Aorta (tissue), 5 donors: ENCODE results near the gene PPP2R1B. TPM values are rescaled to one million over a fixed set of nuclear protein-coding genes. Genes with fewer than 3 reads are reported as not detected.

Source experiments
- ATAC-seq: fragments of 200-7000 bp; cut with Tn5 transposase; one replicate; pipeline ENCODE4 v1.9.1; 2022; ENCODE audit warnings: moderate library complexity; ENCODE audit not compliant: low FRiP score
- DNase-seq, 2 donors: peaks; one replicate each; pipeline ENCODE4 v3.0.0-alpha.2; 2020
- H3K27ac ChIP-seq, 2 donors: one replicate each; pipeline ENCODE4 v1.5.1; 2013; ENCODE audit warnings: low read length in 2 of 2, mild to moderate bottlenecking in 2 of 2, moderate library complexity in 2 of 2, control low read depth in 1 of 2, inconsistent platforms in 1 of 2, low read depth in 1 of 2
- H3K27me3 ChIP-seq, 2 donors: one replicate each; pipeline ENCODE4 v1.6.1; 2013; ENCODE audit warnings: control low read depth in 1 of 2, low read length in 1 of 2, mild to moderate bottlenecking in 1 of 2, moderate library complexity in 1 of 2; ENCODE audit not compliant: insufficient read depth in 2 of 2, control insufficient read depth in 1 of 2
- H3K36me3 ChIP-seq, 2 donors: one replicate each; pipeline ENCODE4 v1.6.1; 2013; ENCODE audit warnings: control low read depth in 1 of 2, low read length in 1 of 2, mild to moderate bottlenecking in 1 of 2; ENCODE audit not compliant: insufficient read depth in 2 of 2, control insufficient read depth in 1 of 2
- H3K4me1 ChIP-seq, 2 donors: one replicate each; pipeline ENCODE4 v1.6.1; 2013; ENCODE audit warnings: low read length in 2 of 2, control low read depth in 1 of 2, mild to moderate bottlenecking in 1 of 2, moderate library complexity in 1 of 2; ENCODE audit not compliant: insufficient read depth in 2 of 2, control insufficient read depth in 1 of 2
- H3K4me3 ChIP-seq, 2 donors: one replicate each; pipeline ENCODE4 v1.5.1; 2013; ENCODE audit warnings: low read length in 2 of 2, control low read depth in 1 of 2, mild to moderate bottlenecking in 1 of 2
- H3K9me3 ChIP-seq: one replicate; pipeline ENCODE4 v1.6.1; 2013; ENCODE audit warnings: mild to moderate bottlenecking, low read length; ENCODE audit not compliant: control insufficient read depth
- WGBS, 2 donors: extraction: QIAGEN DNeasy Blood & Tissue Kit; methylation state at CpG; one replicate each; pipeline ENCODE4 v1.1.7; 2013; 5-methylcytosine and 5-hydroxymethylcytosine counted together
- intact Hi-C, 2 donors: fragments of 100-400 bp; cut with DNase I; formaldehyde crosslinking; loops; one replicate each; pipeline versions ENCODE4 v1.14.2 to v1.15.0; 2022
- polyA plus RNA-seq, 2 donors: library from polyadenylated mRNA; stranded (reverse); fragments of 200-250 nt; gene quantifications; one replicate each; pipeline ENCODE4 v1.2.3, GENCODE V29; 2013
- total RNA-seq, 2 donors: library from RNA; stranded (reverse); fragmentation: NEBNext Ultra II Directional; extraction: Animal tissue kit (Norgen Biotek cat#: 25700); gene quantifications; one replicate each; pipeline ENCODE4 v1.2.1, GENCODE V29; 2021
- donor health status: healthy with polysubstance abuse.
- donor health status: Bipolar disorder and iron deficiency.
- donor health status: DM: no; HTN: no; CAD: no.
- donor health status: DM: no; HTN: no; CAD: no.
- donor health status: DM: yes; HTN: yes; CAD: no.

The PPP2R1B gene
- total and polyA plus RNA-seq, 4 donors: 3.5 to 27.2 (median 14.7) TPM

DNA sequence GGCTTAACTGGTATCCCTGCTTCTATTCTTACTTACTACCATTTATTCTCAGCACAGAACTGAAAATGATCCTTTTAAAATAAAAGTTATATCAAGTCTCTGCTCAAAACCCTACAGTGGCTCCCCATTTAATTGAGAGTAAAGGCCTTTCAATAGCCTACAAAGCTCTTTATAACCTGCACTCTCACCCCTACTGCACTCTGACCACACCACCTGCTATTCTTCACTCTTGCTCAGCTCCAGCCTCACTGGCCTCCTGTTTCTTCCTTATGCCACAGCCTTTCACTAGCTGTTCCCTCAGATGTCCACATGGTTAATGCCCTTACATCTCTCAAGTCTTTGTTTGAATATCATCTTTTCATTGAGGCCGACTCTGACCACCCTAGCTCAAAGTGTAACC lies 40.9 kb upstream of the PPP2R1B start:
- WGBS, 2 donors: 92 to 94% methylated on average over 1 of the region's 1 CpG
- Histone ChIP-seq H3K27me3 (no peaks in the 10 kb centered on the region), H3K36me3 (peaks cover 6 to 10% of the 10 kb centered on the region in 2 donors), H3K4me1 (no peaks in the 10 kb centered on the region), H3K9me3 (no peaks in the 10 kb centered on the region), H3K4me3 (no peak overlapping the region), H3K27ac (no peak overlapping the region)
- intact Hi-C loops: no loop called here
- ATAC-seq (no peak), DNase-seq (no peak)

DNA sequence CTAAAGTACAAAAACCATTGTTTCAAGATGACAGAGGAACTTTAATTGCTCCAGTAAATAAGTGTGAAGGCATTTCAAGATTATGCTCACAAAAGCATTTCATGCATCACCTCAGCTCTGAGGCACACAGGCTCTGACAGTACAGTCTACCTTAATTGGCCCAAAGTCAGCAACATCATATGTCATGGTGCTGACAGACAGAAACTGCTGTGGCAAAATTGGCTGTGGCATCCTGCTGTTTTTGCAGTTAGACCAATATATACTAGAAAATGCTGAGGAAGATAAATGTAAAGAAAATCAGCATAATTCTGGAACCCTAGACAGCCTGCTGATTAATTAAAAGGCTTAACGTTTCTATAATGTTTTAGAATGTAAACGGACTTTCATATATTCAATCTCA lies 34.9 kb upstream of the PPP2R1B start:
- intact Hi-C loops: no loop called here
- 63 to 76% methylated on average over 2 of the region's 2 CpGs for WGBS, 2 donors

DNA sequence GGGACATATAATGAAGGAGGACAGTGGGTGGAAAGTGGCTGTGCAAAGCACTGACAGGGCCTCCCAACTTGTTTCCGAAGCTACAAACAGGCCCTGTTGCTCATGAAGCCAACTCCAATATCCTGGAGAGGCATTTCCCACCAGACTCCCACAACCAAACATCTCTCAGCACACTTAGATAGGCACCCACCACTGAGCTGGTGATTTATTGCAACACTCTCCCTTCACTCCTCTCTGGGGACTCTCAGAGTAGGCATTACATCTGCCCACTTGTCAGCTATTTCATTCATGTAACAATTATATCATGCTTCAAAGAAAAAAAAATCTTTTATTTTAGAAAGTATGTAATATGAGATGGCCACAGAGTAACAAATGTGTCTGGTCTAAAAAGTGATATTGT lies 32.1 kb upstream of the PPP2R1B start:
- Histone ChIP-seq H3K27ac (no peak overlapping the region), H3K36me3 (no peaks in the 10 kb centered on the region), H3K27me3 (no peaks in the 10 kb centered on the region), H3K9me3 (no peaks in the 10 kb centered on the region), H3K4me3 (no peak overlapping the region), H3K4me1 (no peaks in the 10 kb centered on the region)
- intact Hi-C loops: no loop called here
- WGBS, 2 donors: 91 to 100% methylated on average over 1 of the region's 1 CpG
- no peak for DNase-seq
- ATAC-seq: no peak

More for the DNA sequence above, 34.9 kb upstream of the PPP2R1B start:
- no peaks in the 10 kb centered on the region for H3K4me1 ChIP-seq
- no peak overlapping the region for H3K27ac ChIP-seq
- DNase-seq (no peak), ATAC-seq (no peak)
- H3K9me3 ChIP-seq: no peaks in the 10 kb centered on the region
- H3K4me3 ChIP-seq: no peak overlapping the region
- no peaks in the 10 kb centered on the region for H3K27me3 ChIP-seq
- peaks cover 2 to 8% of the 10 kb centered on the region in 2 donors for H3K36me3 ChIP-seq

DNA sequence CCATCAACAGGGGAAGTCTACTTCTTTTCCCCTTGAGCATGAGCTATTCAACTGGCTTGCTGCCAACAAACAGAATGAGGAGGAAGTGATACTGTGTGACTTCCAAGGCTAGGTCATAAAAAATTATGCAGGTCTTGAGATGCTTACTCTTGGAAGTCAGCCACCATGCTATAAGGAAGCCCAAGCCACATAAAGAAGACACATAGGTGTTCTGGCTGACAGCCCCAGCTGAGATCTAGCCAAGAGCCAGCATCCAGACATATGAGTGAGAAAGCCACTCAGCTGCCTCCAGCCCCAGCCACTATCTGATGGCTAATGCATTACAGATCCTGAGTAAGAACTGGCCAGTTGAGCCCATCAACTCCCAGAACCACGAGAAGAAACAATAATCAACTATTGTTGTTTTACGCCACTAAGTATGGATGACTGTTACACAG lies 31.0 kb upstream of the PPP2R1B start:
- no peaks in the 10 kb centered on the region for H3K9me3 ChIP-seq
- WGBS, 2 donors: 94 to 98% methylated on average over 2 of the region's 2 CpGs
- no peak overlapping the region for H3K27ac ChIP-seq
- H3K4me1 ChIP-seq: no peaks in the 10 kb centered on the region
- intact Hi-C loops: no loop called here
- DNase-seq: no peak
- no peak overlapping the region for H3K4me3 ChIP-seq
- no peaks in the 10 kb centered on the region for H3K36me3 ChIP-seq
- no peaks in the 10 kb centered on the region for H3K27me3 ChIP-seq
- peak; percentile 15 for ATAC-seq

DNA sequence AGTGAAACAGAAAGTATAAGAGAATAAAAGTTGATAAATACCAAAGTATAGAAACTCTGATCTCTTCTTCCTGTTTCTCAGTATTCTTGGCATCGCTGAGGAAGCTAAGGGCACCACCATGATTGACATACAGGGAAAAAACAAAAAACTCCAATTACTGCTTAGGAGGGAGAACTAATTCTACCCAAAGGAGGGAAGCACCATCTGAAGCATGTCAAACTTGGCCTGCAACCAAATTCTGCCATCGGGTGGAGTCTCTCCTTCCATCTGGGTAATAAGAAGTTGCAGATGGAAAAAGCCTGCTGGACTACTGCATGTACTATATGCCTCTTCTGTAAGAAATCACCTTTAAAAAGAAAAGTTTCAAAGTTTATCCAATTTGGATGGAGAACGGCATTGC lies 30.5 kb upstream of the PPP2R1B start:
- Histone ChIP-seq H3K4me3 (no peak overlapping the region), H3K27me3 (no peaks in the 10 kb centered on the region), H3K36me3 (no peaks in the 10 kb centered on the region), H3K9me3 (no peaks in the 10 kb centered on the region), H3K4me1 (no peaks in the 10 kb centered on the region), H3K27ac (no peak overlapping the region)
- 80 to 83% methylated on average over 3 of the region's 3 CpGs for WGBS, 2 donors
- intact Hi-C loops: no loop called here
- DNase-seq (no peak), ATAC-seq (no peak)

DNA sequence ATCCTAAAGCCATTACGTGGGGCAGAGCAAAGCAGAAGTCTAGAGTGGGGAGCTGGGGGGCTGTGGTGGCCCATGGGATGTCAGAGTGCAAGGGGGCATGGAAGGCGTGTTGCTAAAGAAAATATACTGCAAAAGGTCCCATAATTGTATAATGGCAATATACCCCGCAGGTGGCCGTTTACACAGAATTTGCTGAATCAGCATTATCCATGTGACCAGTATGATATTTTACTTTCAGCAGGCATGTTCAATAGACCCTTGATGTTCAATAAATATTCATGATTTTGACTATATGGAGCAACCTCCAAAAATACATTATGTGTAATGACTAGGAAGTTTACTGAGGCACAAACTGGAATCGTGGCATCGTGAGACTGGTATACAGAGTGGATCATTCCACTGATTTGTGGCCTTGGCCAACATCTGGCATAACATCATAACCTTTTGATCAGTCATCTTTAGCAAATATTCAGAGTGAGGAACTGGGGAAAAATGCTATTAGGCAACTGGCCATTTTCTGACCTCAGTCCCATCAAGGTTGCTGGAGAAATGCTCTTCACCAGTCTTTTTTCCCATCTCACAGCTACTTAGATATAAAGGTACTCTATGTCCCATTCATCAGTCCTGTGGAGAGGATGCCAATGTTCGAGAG lies 29.3 kb upstream of the PPP2R1B start:
- no peaks in the 10 kb centered on the region for H3K27me3 ChIP-seq
- ATAC-seq (no peak), DNase-seq (no peak)
- H3K27ac ChIP-seq: no peak overlapping the region
- no peaks in the 10 kb centered on the region for H3K4me1 ChIP-seq
- H3K36me3 ChIP-seq: peaks cover 0 to 2% of the 10 kb centered on the region in 2 donors
- no peaks in the 10 kb centered on the region for H3K9me3 ChIP-seq
- intact Hi-C loops: no loop called here
- no peak overlapping the region for H3K4me3 ChIP-seq
- WGBS, 2 donors: 94 to 95% methylated on average over 7 of the region's 7 CpGs

DNA sequence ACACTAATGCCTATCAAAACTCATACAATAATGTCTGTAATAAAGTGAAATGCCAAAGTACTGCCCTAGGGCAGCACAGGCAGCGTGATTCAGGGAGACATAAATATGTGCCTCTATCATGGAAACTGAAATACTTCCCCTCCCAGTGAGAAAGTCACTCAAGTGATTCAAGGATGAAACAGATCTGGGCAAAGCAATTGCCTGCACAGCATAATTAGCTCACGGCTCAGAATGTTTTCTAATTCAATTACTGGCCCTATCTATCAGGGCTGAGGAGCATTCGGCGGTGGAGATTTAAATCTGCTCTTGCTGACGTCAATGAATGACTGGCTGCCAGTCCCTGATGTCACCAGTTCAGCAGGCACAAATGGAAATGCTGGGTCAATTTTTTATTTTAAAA lies 27.7 kb upstream of the PPP2R1B start:
- Histone ChIP-seq H3K9me3 (no peaks in the 10 kb centered on the region), H3K4me1 (no peaks in the 10 kb centered on the region), H3K27me3 (no peaks in the 10 kb centered on the region), H3K36me3 (peaks cover 0 to 2% of the 10 kb centered on the region in 2 donors), H3K4me3 (no peak overlapping the region), H3K27ac (no peak overlapping the region)
- intact Hi-C loops: no loop called here
- 52 to 59% methylated on average over 5 of the region's 5 CpGs for WGBS, 2 donors
- no peak for ATAC-seq
- DNase-seq: no peak

DNA sequence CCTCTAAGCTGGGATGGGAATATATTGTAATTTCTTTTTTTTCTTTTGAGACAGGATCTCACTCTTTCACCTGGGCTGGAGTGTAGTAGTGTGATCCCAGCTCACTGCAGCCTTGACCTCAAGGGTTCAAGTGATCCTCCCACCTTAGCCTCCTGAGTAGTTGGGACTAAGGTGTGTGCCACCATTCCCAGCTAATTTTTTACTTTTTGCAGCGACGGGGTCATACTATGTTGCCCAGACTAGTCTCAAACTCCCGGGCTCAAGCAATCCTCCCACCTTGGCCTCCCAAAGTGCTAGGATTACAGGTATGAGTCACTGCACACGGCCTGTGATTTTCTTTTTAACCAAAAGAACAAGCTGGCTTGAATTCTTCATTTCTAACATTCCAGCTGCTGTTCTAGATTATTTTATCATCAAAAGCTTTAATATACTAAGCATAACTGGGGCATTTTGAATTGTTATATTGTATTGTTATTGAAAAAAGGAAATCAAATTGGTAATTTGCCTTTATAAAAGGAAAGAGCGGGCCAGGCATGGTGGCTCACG lies 26.8 kb upstream of the PPP2R1B start:
- Histone ChIP-seq H3K9me3 (no peaks in the 10 kb centered on the region), H3K4me1 (peaks cover 0 to 2% of the 10 kb centered on the region in 2 donors), H3K27ac (no peak overlapping the region), H3K36me3 (peaks cover 0 to 2% of the 10 kb centered on the region in 2 donors), H3K4me3 (no peak overlapping the region), H3K27me3 (no peaks in the 10 kb centered on the region)
- ATAC-seq: no peak
- 79 to 80% methylated on average over 6 of the region's 6 CpGs for WGBS, 2 donors
- no peak for DNase-seq
- intact Hi-C loops: no loop called here

DNA sequence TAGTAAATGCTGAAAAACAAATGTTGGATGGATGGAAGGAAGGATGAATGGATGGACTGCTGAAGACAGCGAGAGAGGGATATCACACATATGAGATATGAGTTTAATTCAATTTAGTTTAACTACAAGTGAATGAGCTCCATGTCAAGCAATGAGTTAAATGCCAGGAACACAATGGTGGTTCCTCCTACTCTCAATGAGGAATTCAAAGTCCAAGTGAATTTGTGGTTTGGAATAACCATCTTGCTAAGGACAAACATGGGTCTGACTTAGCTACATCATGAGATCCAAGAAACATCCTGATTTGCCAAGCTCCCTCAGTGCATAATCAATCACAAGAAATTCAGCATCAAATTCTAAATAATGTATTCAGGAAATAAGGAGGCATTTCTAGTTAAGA lies 26.1 kb upstream of the PPP2R1B start:
- peaks cover 0 to 2% of the 10 kb centered on the region in 2 donors for H3K36me3 ChIP-seq
- H3K4me1 ChIP-seq: peaks cover 0 to 3% of the 10 kb centered on the region in 2 donors
- H3K27ac ChIP-seq: no peak overlapping the region
- intact Hi-C loops: no loop called here
- ATAC-seq (no peak), DNase-seq (no peak)
- no peaks in the 10 kb centered on the region for H3K9me3 ChIP-seq
- no peaks in the 10 kb centered on the region for H3K27me3 ChIP-seq
- WGBS, 2 donors: 97 to 100% methylated on average over 1 of the region's 1 CpG
- H3K4me3 ChIP-seq: no peak overlapping the region
